ENCODE measurements around the gene SMAP2.

Gene SMAP2

DNA sequence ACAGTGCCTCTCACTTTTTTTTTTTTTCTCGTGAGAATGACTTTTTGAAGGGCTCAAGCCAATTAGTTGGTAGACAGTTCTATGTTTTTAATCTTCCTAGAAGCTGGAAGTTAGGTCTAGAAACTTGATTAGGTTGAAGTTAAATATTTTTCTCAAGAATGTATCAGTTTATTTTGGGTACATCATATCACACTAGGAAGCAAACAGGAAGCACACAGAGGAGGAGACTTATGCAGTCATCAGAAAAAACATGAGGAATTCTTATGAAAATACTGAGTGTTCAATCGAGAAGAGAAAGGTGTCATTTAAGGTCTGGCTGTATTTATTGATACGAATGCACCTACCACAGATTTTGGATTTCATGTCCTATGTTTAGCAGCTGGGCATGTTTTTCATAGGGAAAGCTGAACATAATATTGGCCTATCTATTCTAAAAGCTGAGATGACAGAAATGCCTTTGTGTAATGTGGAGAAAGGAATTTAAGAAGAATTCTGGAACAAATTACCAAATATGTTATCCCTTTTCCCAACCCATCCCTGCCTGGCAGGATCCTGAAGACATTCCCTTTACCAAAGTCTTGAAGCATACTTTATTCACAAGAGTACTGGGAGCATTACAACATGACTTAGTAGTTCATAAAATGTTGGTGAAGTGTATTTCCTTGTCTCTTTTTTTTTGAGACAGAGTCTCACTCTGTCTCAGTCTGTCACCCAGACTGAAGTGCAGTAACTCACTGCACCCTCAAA lies 59.3 kb downstream of the SMAP2 start:
- Histone ChIP-seq H3K9me2 (replicated peaks; ENCODE audit: insufficient read depth, low read length) (no peaks in the 10 kb centered on the region), H3K36me3 (replicated peaks; ENCODE audit: insufficient read depth, low read length) (no peaks in the 10 kb centered on the region), H3K9ac (ENCODE audit: low read length) (no peak overlapping the region), H2AFZ (ENCODE audit: low read length) (no peak overlapping the region), H3K27ac (ENCODE audit: low read length) (no peak overlapping the region), H3K27me3 (replicated peaks; ENCODE audit: insufficient read depth, low read length) (no peaks in the 10 kb centered on the region), H3K9me3 (replicated peaks; ENCODE audit: insufficient read depth, low read length) (no peaks in the 10 kb centered on the region), H3F3A (ENCODE audit: insufficient read depth, low read length) (no peaks in the 10 kb centered on the region), H3K79me2 (ENCODE audit: low read length) (no peaks in the 10 kb centered on the region), H3K4me2 (ENCODE audit: low read depth, low read length) (no peak overlapping the region), H3K4me3 (ENCODE audit: low read length) (no peak overlapping the region), H4K20me1 (ENCODE audit: insufficient read depth, low read length) (no peaks in the 10 kb centered on the region), H3K4me1 (ENCODE audit: low read length) (no peaks in the 10 kb centered on the region)
- TF ChIP-seq, protein P1, sequence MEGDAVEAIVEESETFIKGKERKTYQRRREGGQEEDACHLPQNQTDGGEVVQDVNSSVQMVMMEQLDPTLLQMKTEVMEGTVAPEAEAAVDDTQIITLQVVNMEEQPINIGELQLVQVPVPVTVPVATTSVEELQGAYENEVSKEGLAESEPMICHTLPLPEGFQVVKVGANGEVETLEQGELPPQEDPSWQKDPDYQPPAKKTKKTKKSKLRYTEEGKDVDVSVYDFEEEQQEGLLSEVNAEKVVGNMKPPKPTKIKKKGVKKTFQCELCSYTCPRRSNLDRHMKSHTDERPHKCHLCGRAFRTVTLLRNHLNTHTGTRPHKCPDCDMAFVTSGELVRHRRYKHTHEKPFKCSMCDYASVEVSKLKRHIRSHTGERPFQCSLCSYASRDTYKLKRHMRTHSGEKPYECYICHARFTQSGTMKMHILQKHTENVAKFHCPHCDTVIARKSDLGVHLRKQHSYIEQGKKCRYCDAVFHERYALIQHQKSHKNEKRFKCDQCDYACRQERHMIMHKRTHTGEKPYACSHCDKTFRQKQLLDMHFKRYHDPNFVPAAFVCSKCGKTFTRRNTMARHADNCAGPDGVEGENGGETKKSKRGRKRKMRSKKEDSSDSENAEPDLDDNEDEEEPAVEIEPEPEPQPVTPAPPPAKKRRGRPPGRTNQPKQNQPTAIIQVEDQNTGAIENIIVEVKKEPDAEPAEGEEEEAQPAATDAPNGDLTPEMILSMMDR (IDR thresholded peaks at IDR 0.05; ENCODE audit: low read length): no peak
- no peak for TF ChIP-seq EZH2phosphoT487 (IDR thresholded peaks at IDR 0.05; ENCODE audit: low read length)
- no peak for TF ChIP-seq EZH2 (optimal IDR thresholded peaks at IDR 0.05; ENCODE audit: low read depth, low read length)
- no peak for DNase-seq

DNA sequence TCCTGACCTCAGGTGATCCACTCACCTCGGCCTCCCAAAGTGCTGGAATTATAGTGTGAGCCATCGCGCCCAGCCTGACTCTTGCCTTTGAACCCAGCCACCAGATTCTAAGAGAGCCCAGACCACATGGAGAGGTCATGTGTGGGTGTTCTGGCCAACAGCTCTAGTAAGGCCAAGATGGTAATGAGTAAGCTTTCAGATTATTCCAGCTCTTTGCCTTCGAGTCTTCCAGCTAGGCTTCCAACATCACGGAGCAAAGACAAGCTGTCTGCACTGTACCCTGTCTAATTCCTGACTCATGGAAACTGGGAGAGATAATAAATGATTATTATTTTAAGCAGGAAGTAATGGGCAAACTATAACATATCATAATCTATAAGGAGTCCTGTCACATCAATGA lies 61.9 kb downstream of the SMAP2 start:
- Histone ChIP-seq H4K20me1 (ENCODE audit: insufficient read depth, low read length) (no peaks in the 10 kb centered on the region), H3K36me3 (replicated peaks; ENCODE audit: insufficient read depth, low read length) (no peaks in the 10 kb centered on the region), H3K4me1 (ENCODE audit: low read length) (no peaks in the 10 kb centered on the region), H3K9ac (ENCODE audit: low read length) (no peak overlapping the region), H3K9me2 (replicated peaks; ENCODE audit: insufficient read depth, low read length) (no peaks in the 10 kb centered on the region), H3K79me2 (ENCODE audit: low read length) (no peaks in the 10 kb centered on the region), H3K27ac (ENCODE audit: low read length) (no peak overlapping the region), H3K27me3 (replicated peaks; ENCODE audit: insufficient read depth, low read length) (no peaks in the 10 kb centered on the region), H3F3A (ENCODE audit: insufficient read depth, low read length) (no peaks in the 10 kb centered on the region), H3K4me2 (ENCODE audit: low read depth, low read length) (no peak overlapping the region), H3K4me3 (ENCODE audit: low read length) (no peak overlapping the region), H2AFZ (ENCODE audit: low read length) (no peak overlapping the region), H3K9me3 (replicated peaks; ENCODE audit: insufficient read depth, low read length) (no peaks in the 10 kb centered on the region)
- DNase-seq: no peak
- TF ChIP-seq, protein P1 (IDR thresholded peaks at IDR 0.05; ENCODE audit: low read length): no peak
- TF ChIP-seq EZH2phosphoT487 (IDR thresholded peaks at IDR 0.05; ENCODE audit: low read length): no peak
- TF ChIP-seq EZH2 (optimal IDR thresholded peaks at IDR 0.05; ENCODE audit: low read depth, low read length): no peak

DNA sequence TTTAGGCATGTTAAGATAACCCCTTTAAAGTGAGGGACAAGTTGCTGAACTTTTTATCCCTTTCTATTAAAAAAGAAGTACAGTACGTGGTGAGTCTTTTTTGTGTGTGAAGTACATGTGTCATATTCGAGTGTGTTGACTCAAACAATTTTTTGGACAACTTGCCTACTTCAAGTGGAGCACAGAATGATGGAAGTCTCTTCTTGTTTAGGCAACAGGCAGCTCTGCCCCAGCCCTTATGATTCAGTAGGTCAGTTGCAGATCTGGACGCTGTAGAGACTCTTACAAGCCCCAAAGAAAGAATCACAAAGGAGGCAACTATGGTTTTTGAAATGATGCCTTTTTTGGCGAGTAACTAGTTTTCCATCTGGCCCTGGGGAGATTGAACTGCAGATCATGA lies 62.3 kb downstream of the SMAP2 start:
- Histone ChIP-seq H3K9me3 (replicated peaks; ENCODE audit: insufficient read depth, low read length) (no peaks in the 10 kb centered on the region), H3K79me2 (ENCODE audit: low read length) (no peaks in the 10 kb centered on the region), H3F3A (ENCODE audit: insufficient read depth, low read length) (no peaks in the 10 kb centered on the region), H4K20me1 (ENCODE audit: insufficient read depth, low read length) (no peaks in the 10 kb centered on the region), H3K4me3 (ENCODE audit: low read length) (no peak overlapping the region), H3K27ac (ENCODE audit: low read length) (no peak overlapping the region), H3K27me3 (replicated peaks; ENCODE audit: insufficient read depth, low read length) (no peaks in the 10 kb centered on the region), H3K9me2 (replicated peaks; ENCODE audit: insufficient read depth, low read length) (no peaks in the 10 kb centered on the region), H3K4me2 (ENCODE audit: low read depth, low read length) (no peak overlapping the region), H2AFZ (ENCODE audit: low read length) (no peak overlapping the region), H3K9ac (ENCODE audit: low read length) (no peak overlapping the region), H3K36me3 (replicated peaks; ENCODE audit: insufficient read depth, low read length) (no peaks in the 10 kb centered on the region), H3K4me1 (ENCODE audit: low read length) (no peaks in the 10 kb centered on the region)
- TF ChIP-seq EZH2phosphoT487 (IDR thresholded peaks at IDR 0.05; ENCODE audit: low read length): no peak
- TF ChIP-seq, protein P1 (IDR thresholded peaks at IDR 0.05; ENCODE audit: low read length): no peak
- no peak for TF ChIP-seq EZH2 (optimal IDR thresholded peaks at IDR 0.05; ENCODE audit: low read depth, low read length)
- no peak for DNase-seq

All from MM.1S (cell line).